GM10266 (cell line): ENCODE results near the gene FAAP20.
A peak's percentile ranks its signal among the peaks of the same experiment; 100 is the strongest.

Source experiments
- DNase-seq: peaks from one replicate; pipeline ENCODE4 v3.0.0; 2012; ENCODE audit errors: extremely low spot score
- TF ChIP-seq, protein P1 (sequence below): IDR thresholded peaks from 2 replicates; pipeline ENCODE4 v1.5.1; 2012; ENCODE audit warnings: mild to moderate bottlenecking, low read depth; ENCODE audit not compliant: control insufficient read depth, insufficient read depth; ENCODE audit errors: missing control alignments

The FAAP20 gene

DNA sequence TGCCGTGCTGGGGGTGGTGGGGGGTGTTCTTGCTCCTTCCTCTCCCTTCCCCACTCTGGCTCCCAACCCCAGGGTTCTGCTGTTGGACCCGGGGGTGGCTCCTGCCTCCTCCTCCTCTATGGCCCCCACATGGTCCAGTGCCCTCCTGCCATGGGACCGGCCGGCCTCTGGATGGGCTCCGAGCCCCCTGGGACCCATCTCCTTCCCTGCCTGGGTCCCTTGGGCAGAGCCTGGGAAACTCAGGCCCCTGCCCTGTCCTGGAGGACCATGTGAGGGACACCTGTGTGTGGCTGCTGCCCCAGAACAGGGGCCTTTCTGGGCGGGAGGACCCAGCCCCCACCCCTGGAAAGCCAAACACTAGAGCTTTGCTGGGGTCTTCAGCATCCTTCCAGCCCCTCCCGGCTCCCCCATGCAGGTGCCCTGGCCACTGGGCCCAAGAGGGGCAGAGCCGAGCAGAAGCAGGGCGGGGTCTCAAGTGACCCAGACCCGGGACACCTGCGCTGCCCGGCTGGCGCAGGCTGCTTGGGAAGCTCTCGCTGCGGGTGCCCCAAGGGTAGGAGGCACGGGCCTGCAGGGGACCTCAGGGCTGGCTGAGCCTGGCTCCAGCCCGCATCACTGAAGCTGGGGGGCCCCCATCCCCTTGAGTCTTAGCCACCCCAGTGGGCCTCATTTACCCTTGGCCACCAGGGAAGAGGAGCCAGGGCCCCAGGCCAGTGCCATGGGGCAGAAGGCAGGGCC lies 2.5 kb upstream of the FAAP20 start:
- TF ChIP-seq, protein P1, sequence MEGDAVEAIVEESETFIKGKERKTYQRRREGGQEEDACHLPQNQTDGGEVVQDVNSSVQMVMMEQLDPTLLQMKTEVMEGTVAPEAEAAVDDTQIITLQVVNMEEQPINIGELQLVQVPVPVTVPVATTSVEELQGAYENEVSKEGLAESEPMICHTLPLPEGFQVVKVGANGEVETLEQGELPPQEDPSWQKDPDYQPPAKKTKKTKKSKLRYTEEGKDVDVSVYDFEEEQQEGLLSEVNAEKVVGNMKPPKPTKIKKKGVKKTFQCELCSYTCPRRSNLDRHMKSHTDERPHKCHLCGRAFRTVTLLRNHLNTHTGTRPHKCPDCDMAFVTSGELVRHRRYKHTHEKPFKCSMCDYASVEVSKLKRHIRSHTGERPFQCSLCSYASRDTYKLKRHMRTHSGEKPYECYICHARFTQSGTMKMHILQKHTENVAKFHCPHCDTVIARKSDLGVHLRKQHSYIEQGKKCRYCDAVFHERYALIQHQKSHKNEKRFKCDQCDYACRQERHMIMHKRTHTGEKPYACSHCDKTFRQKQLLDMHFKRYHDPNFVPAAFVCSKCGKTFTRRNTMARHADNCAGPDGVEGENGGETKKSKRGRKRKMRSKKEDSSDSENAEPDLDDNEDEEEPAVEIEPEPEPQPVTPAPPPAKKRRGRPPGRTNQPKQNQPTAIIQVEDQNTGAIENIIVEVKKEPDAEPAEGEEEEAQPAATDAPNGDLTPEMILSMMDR = no peak
- no peak for DNase-seq

DNA sequence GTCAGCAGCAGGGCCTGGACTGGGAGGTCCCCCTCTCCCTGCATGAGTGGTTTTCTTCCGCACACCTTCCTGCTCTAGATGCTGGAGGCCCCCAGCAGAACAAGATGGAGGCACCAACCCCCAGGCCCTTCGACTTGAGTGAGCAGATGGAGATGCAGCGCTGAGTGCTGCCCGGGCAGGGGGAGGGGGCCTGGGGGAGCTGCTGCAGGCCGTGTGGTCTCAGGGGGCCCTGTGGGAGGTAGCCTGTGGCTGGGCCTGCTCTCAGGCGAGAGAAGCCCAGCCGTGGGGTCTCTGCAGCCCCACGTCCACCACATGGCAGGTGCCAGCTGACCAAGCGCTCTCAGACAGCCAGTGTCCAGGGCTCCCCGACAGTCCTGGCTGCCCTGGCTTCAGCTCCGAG lies 1.2 kb upstream of the FAAP20 start:
- no peak for DNase-seq
- TF ChIP-seq, protein P1 = no peak

DNA sequence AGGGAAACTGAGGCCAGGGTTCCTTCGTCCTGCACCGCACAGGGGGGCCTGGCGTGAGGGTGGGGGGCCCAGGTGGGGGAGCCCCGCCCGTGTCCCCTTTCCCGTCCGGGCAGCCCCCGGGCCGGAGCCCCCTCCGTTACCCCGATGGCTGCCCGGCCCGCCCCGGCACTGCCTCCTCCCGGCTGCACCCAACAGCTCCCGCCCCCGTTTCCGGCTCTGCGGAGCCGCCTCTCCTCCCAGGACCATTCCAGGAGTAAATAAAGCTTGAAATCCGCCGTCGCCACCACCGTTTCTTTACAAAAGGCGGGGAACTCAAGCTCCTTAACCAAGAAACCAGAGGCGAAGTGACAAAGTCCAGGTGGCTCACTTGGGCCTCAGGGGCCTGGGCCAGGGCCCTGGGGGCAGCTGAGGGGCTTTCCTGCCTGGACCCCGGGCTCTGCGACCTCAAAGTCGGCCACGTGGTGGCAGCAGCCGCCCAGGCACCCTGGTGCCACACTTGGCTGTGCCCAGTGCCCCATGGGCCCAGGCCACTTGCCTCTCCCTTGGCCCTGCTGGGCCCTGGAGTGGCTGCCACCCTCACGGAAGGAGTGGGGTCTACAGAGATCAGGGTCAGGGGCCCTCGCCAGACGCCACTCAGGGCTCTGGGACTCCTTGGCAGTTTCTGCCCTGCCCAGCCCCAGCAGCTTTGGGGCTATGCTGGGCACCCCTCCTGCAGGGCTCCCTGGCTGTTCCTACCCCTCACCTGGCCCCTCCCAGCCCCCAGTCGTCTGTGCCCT lies 514 bp upstream of the FAAP20 start:
- TF ChIP-seq, protein P1 = peak; percentile 85
- peak; percentile 92 for DNase-seq

DNA sequence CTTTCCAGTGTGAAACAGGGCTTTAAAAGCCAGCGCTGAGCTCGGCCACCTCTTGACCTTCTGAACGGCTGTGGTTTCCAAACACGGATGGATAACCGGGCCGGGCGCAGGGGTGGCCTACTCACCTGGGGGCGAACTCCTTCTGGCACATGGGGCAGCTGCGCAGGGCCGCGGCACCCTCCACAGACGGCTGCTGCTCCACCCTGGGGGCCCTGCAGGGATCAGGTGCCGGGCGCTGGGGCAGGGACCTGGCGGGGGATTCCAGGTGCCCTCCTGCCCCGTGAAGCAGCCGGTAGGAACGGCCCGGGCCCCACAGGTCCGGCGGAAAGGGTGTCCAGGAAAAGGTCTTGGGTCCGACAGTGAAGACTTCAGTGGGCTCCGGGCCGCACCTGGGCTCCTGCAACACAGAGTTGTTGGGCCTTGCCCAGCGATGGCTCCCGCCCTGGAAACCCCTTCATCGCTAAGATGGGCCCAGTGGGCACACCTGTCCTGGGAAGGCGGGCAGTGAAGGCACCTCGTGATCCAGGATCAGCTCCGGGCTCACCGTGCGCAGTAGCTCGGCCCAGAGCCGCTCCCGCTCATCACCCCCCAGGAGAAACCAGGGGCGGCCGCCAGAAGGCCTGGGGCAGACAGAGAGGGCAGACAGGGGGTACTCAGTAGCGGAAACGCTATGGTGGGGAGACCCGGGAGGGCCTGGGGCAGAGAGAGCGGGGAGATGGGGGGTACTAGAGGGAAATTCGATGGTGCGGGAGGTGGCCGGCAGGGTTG lies 874 bp downstream of the FAAP20 start:
- no peak for DNase-seq
- TF ChIP-seq, protein P1 = no peak

DNA sequence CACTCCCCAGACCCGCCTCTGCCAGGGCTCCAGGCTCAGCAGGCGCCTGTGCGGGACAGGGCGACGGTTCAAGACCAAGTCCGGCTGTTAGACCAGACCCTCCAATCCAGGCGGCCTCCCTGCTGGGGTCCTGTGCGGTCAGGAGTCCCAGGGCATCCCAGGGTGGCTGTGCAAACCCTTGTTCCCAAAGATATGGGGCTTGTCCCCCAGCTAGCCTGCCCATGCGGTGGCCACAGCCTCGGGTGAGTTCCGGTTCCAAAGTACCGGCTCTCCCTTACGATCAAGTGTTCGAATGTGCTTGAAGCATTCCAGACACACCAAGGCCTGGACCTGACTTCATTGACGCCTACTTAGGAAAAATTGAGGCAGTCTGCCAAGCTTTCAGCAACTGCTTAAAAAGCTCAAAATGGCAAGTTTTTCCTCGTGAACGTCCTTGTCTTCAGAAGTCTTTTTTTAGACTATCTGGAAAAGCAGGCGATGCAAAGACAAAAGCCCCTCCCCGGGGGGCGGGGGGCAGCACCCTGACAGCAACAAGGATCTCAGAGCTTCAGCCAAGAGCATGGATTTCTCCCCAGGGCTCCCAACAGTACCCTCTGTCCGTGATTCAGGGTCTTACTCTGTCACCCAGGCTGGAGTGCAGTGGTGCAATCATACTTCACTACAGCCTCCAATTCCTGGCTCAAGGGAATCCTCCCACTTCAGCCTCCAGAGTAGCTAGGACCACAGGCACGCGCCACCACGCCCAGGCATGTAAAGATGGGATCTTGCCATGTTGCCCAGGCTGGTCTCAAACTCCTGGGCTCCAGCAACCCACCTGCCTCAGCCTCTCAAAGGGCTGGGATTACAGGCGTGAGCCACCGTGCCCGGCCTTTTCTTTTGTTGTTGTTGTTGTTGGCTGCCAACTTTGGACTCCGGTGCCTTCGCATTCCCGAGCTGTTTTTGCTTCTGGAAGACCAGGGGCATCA lies 2.3 kb downstream of the FAAP20 start:
- TF ChIP-seq, protein P1 = no peak
- DNase-seq = no peak

DNA sequence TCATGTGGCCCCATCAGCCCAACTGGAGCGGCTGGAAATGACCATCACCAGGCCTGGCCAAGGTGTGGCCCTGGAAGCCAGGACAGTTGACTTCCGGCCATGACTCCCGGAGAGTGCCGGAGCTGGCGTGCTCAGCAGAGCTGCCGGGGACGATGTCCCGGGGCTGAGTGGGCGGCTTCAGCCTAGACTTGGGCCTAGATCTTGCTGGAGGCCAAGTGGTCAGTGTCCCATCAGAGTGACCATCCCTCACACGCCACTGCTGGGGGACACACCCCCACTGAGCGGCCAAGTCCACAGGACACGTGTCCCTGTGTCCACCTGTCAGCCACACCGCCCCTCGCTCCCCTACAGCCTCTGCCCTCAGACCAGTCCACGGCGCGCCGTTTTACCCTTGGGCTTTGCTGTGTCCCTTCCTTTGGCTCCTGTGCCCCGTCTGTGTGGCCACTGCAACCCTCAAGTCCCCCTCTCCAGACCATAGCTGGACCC lies 4.0 kb downstream of the FAAP20 start:
- TF ChIP-seq, protein P1 = no peak
- DNase-seq = no peak
